Panc1 (cell line): ENCODE measurements around the gene ALS2CL.

Experiments used
- POLR2AphosphoS5 ChIP-seq: IDR thresholded peaks from 2 replicates; pipeline ENCODE4 v1.6.1; 2012; ENCODE audit warnings: mild to moderate bottlenecking, low read depth, low read length, moderate library complexity
- TF ChIP-seq, protein P1 (sequence below): fragments of 450-650 bp; IDR thresholded peaks from 2 replicates; pipeline ENCODE4 v1.5.1; 2017; ENCODE audit warnings: mild to moderate bottlenecking
- TF ChIP-seq, protein P2 (sequence below), 2 experiments: IDR thresholded peaks; 2 replicates each; pipeline ENCODE4 v1.6.1; 2011 to 2012; ENCODE audit warnings: low read depth in 2 of 2, control low read depth in 1 of 2, low read length in 1 of 2, mild to moderate bottlenecking in 1 of 2, moderate library complexity in 1 of 2; ENCODE audit not compliant: insufficient read depth in 1 of 2

DNA sequence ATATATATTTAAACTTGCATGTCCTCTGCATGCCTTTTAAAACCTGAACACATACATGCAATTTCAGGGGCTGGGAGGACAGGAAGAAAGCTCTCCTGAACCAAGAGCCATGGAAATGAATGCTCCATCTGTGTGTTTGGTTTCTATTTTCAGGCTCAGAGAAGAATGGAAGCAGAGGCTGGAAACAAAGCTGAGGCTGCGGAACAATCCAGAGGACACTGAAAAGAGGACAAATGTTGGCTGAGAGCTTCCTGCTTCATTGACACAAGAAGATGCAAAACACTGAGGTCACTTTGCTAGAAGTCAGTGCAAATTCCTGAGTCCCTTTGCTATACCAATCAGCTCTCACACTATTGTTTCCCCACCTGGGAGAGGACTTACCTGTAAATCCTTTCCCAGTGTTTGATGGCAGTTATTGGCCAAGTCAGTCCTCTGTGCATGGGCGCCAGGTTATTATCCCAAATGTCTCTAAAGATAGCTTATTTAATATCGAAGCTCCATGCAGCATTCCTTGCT is 68.4 kb downstream of the ALS2CL start:
- TF ChIP-seq, protein P1, sequence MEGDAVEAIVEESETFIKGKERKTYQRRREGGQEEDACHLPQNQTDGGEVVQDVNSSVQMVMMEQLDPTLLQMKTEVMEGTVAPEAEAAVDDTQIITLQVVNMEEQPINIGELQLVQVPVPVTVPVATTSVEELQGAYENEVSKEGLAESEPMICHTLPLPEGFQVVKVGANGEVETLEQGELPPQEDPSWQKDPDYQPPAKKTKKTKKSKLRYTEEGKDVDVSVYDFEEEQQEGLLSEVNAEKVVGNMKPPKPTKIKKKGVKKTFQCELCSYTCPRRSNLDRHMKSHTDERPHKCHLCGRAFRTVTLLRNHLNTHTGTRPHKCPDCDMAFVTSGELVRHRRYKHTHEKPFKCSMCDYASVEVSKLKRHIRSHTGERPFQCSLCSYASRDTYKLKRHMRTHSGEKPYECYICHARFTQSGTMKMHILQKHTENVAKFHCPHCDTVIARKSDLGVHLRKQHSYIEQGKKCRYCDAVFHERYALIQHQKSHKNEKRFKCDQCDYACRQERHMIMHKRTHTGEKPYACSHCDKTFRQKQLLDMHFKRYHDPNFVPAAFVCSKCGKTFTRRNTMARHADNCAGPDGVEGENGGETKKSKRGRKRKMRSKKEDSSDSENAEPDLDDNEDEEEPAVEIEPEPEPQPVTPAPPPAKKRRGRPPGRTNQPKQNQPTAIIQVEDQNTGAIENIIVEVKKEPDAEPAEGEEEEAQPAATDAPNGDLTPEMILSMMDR: no peak
- TF ChIP-seq, protein P2, sequence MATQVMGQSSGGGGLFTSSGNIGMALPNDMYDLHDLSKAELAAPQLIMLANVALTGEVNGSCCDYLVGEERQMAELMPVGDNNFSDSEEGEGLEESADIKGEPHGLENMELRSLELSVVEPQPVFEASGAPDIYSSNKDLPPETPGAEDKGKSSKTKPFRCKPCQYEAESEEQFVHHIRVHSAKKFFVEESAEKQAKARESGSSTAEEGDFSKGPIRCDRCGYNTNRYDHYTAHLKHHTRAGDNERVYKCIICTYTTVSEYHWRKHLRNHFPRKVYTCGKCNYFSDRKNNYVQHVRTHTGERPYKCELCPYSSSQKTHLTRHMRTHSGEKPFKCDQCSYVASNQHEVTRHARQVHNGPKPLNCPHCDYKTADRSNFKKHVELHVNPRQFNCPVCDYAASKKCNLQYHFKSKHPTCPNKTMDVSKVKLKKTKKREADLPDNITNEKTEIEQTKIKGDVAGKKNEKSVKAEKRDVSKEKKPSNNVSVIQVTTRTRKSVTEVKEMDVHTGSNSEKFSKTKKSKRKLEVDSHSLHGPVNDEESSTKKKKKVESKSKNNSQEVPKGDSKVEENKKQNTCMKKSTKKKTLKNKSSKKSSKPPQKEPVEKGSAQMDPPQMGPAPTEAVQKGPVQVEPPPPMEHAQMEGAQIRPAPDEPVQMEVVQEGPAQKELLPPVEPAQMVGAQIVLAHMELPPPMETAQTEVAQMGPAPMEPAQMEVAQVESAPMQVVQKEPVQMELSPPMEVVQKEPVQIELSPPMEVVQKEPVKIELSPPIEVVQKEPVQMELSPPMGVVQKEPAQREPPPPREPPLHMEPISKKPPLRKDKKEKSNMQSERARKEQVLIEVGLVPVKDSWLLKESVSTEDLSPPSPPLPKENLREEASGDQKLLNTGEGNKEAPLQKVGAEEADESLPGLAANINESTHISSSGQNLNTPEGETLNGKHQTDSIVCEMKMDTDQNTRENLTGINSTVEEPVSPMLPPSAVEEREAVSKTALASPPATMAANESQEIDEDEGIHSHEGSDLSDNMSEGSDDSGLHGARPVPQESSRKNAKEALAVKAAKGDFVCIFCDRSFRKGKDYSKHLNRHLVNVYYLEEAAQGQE (IDR thresholded peaks at IDR 0.05; ENCODE audit: insufficient read depth in 1 of 2, low read depth in 2 of 2, low read length in 1 of 2): no peak
- TF ChIP-seq POLR2AphosphoS5: no peak
